Muscle of back (tissue), 11 donors: Measurements from ENCODE around the gene APOBEC4. TPM values are rescaled to one million over a fixed set of nuclear protein-coding genes. Genes with fewer than 3 reads are reported as not detected.
"Not testable (repeated sequence)": the region's sequence is repeated elsewhere in the genome, so short reads cannot be mapped to it uniquely, and the experiment has no call there.

Experiments used
- DNase-seq, 3 donors: peaks; one replicate each; pipeline versions ENCODE4 v3.0.0 to v3.0.0-alpha.2; 2013
- polyA plus RNA-seq, 10 donors: library from polyadenylated mRNA; unstranded; fragments of 120-200 nt; gene quantifications; one replicate each; pipeline ENCODE4 v1.2.1, GENCODE V29; 2013; ENCODE audit not compliant: insufficient read length in 10 of 10

Gene APOBEC4
- polyA plus RNA-seq, 10 donors, result not detected

- DNase-seq, result peak in 1 of 3 donors; percentile 40
Observed at GRCh38 chr1:183635099-183635605, 18.0 kb downstream of the APOBEC4 start.

- peak in 1 of 3 donors; percentile 19 for DNase-seq
Observed at GRCh38 chr1:183634429-183635065, 18.6 kb downstream of the APOBEC4 start.

- DNase-seq, result peak; percentile 42 to 85 (median 75)
Observed at GRCh38 chr1:183633676-183634343, 19.3 kb downstream of the APOBEC4 start.

GRCh38 chr1:183632964-183633363, 20.2 kb downstream of the APOBEC4 start:
- no peak for DNase-seq

- DNase-seq, result no peak
Observed at GRCh38 chr1:183632114-183632513, 21.0 kb downstream of the APOBEC4 start.

GRCh38 chr1:183630748-183631147, 22.4 kb downstream of the APOBEC4 start:
- DNase-seq, result no peak

GRCh38 chr1:183628537-183628936, 24.6 kb downstream of the APOBEC4 start:
- DNase-seq, result no peak

- not testable (repeated sequence) for DNase-seq
Observed at GRCh38 chr1:183626236-183626635, 26.9 kb downstream of the APOBEC4 start.

- DNase-seq, result peak in 2 of 3 donors; percentile 73 to 80
Observed at GRCh38 chr1:183622884-183623785, 30.0 kb downstream of the APOBEC4 start.

GRCh38 chr1:183622013-183622412, 31.1 kb downstream of the APOBEC4 start:
- DNase-seq, result no peak

GRCh38 chr1:183620311-183620710, 32.8 kb downstream of the APOBEC4 start:
- no peak for DNase-seq

GRCh38 chr1:183619781-183620180, 33.3 kb downstream of the APOBEC4 start:
- DNase-seq, result no peak

GRCh38 chr1:183618202-183618601, 34.9 kb downstream of the APOBEC4 start:
- not testable (repeated sequence) for DNase-seq

GRCh38 chr1:183612975-183613374, 40.1 kb downstream of the APOBEC4 start:
- DNase-seq, result not testable (repeated sequence)

GRCh38 chr1:183612407-183612806, 40.7 kb downstream of the APOBEC4 start:
- no peak for DNase-seq

GRCh38 chr1:183611021-183611420, 42.1 kb downstream of the APOBEC4 start:
- DNase-seq, result no peak

- peak in 1 of 3 donors; percentile 43 for DNase-seq
Observed at GRCh38 chr1:183609759-183610452, 43.2 kb downstream of the APOBEC4 start.

- peak in 2 of 3 donors; percentile 60 to 74 for DNase-seq
Observed at GRCh38 chr1:183609313-183609712, 43.8 kb downstream of the APOBEC4 start.

- DNase-seq, result no peak
Observed at GRCh38 chr1:183607322-183607980, 45.7 kb downstream of the APOBEC4 start.

- DNase-seq, result no peak
Observed at GRCh38 chr1:183605904-183606303, 47.2 kb downstream of the APOBEC4 start.

GRCh38 chr1:183604815-183605214, 48.3 kb downstream of the APOBEC4 start:
- DNase-seq, result peak in 1 of 3 donors; percentile 35
